Retinal pigment epithelial cell (primary cell): ENCODE results near the gene CNOT6.
A peak's percentile ranks its signal among the peaks of the same experiment; 100 is the strongest.
"Not testable (repeated sequence)": the region's sequence is repeated elsewhere in the genome, so short reads cannot be mapped to it uniquely, and the experiment has no call there.

Source experiments
- DNase-seq: peaks from one replicate; pipeline ENCODE4 v3.0.0-alpha.2; 2010; ENCODE audit warnings: low read depth
- H3K4me3 ChIP-seq: 2 replicates; pipeline ENCODE4 v1.5.1; 2011; ENCODE audit warnings: mild to moderate bottlenecking, low read length, control low read depth, moderate library complexity
- TF ChIP-seq, protein P1 (sequence below): conservative IDR thresholded peaks from 2 replicates; pipeline ENCODE4 v1.5.1; 2011; ENCODE audit warnings: low read depth, low read length, control low read depth, inconsistent platforms

The CNOT6 gene

DNA sequence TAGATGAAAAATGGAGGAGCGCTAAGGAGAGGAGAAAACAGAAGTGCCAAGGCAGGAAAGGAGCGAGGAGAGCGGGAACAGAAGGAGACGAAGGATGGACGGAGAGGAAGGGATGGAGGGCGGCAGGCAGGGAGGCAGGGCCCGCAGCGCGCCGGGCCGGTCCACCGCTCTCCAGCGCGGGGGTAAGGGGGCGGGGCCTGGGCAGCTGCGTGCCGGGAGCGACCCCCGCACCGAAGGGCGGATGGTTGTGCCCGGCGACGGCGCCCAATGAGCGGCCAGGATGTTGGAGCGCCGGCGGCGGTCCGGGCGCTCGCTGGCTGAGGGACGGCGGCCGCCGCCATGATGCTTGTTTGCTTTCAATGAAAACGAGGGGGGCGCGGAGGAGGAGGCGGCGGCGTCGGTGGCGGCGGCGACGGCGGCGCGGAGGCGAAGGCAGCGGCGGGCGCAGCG, at the start of gene CNOT6:
Gene CNOT6, plus strand, starts transcription at position 320 of the 450 bp plus-strand sequence. CDS start 34,898 bp downstream, outside the sequence.
- peak within 1 kb of the TSS; percentile 82 for H3K4me3 ChIP-seq
- peak; percentile 76 for DNase-seq
- TF ChIP-seq, protein P1, sequence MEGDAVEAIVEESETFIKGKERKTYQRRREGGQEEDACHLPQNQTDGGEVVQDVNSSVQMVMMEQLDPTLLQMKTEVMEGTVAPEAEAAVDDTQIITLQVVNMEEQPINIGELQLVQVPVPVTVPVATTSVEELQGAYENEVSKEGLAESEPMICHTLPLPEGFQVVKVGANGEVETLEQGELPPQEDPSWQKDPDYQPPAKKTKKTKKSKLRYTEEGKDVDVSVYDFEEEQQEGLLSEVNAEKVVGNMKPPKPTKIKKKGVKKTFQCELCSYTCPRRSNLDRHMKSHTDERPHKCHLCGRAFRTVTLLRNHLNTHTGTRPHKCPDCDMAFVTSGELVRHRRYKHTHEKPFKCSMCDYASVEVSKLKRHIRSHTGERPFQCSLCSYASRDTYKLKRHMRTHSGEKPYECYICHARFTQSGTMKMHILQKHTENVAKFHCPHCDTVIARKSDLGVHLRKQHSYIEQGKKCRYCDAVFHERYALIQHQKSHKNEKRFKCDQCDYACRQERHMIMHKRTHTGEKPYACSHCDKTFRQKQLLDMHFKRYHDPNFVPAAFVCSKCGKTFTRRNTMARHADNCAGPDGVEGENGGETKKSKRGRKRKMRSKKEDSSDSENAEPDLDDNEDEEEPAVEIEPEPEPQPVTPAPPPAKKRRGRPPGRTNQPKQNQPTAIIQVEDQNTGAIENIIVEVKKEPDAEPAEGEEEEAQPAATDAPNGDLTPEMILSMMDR, result no peak

DNA sequence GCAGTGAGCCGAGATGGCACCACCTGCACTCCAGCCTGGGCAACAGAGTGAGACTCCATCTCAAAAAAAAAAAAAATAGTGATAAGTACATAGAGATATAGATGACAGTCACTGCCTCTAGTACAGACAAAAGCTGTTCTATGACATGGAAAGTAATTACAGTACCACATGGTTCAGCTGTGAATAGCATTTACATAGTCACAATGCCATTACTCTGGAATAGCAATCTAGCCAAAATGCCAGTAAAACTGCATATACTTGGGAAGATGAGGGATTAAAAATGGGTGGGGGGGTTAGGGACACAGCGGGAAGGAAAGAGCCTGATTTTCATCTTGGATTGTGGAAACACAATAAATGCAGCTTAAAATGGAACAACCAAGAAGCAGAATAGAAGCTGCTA, 39.4 kb upstream of the CNOT6 start:
- TF ChIP-seq, protein P1, result no peak

DNA sequence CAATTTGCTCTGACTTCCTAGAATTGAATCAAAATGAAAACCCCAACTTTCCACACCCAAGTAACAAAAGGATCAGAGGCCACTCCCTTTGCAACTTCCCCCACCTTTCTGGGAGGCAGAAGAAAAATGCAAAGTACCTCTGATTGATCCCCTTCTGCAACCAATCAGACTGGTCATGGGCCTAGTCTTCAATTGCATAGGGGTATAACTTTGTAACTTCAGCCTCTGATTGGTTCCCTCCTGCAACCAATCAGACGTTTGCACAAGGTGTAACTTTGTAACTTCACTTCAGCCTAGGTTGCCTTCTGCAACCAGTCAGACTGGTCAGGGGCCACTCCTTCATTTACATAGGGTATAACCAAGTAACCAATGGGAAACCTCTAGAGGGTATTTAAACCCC, 38.3 kb upstream of the CNOT6 start:
- H3K4me3 ChIP-seq, result no peak overlapping the region
- no peak for DNase-seq
- TF ChIP-seq, protein P1, result no peak

More for the DNA sequence above, 39.4 kb upstream of the CNOT6 start:
- no peak for DNase-seq
- H3K4me3 ChIP-seq, result no peak overlapping the region

DNA sequence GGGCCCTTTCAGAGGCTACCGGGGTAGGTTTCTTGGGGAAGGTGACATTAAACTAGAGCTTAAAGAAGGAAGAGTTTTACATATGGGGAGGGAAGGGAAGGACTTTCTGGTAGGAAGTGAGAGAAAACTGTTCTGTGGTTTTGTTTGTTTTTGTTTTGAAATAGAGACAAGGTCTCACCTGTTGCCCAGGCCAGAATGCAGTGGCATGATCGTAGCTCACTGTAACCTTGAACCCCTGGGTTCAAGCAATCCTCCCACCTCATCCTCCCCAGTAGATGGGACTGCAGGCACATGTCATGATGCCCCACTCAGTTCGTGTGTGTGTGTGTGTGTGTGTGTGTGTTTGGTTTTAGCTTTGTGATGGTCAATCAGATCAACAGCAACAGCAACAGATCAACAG, 37.4 kb upstream of the CNOT6 start:
- no peak for DNase-seq
- TF ChIP-seq, protein P1, result no peak

DNA sequence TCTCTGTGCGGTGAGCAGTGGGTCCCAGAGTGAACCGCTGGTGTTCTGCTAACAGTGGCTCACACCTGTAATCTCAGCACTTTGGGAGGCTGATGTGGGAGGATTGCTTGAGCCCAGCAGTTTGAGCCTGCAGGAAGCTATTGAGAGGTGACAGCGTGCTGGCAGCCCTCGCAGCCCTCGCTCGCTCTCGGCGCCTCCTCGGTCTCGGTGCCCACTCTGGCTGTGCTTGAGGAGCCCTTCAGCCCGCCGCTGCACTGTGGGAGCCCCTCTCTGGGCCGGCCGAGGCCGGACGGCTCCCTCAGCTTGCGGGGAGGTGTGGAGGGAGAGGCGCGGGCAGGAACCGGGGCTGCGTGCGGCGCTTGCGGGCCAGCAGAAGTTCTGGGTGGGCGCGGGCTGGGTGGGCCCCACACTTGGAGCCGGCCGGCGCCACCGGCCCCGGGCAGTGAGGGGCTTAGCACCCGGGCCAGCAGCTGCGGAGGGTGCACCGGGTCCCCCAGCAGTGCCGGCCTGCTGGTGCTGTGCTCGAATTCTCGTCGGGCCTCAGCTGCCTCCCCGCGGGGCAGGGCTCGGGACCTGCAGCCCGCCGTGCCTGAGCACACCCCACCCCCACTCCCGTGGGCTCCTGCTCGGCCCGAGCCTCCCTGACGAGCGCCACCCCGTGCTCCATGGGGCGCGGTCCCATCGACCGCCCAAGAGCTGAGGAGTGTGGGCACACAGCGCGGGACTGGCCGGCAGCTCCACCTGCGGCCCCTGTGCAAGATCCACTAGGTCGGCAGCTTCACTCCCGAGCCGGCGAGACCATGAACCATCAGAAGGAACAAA, 35.1 kb upstream of the CNOT6 start:
- DNase-seq, H3K4me3 ChIP-seq: not testable (repeated sequence)

More for the DNA sequence above, 37.4 kb upstream of the CNOT6 start:
- no peak overlapping the region for H3K4me3 ChIP-seq

DNA sequence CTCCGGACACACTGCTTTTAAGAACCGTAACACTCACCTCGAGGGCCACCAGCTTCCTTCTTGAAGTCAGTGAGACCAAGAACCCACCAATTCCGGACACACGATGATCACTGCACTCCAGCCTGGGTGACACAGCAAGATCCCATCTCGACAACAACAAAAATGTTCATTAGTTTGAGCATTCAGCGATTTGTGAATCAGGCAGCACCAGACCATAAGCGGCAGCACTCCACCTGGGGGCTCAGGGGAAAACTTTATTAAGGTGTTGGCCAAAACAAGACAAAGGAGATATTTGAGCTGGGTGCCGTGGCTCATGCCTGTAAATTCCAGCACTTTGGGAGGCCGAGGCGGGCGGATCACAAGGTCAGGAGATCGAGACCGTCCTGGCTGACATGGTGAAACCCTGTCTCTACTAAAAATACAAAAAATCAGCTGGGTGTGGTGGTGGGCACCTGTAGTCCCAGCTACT, 34.5 kb upstream of the CNOT6 start:
- H3K4me3 ChIP-seq, DNase-seq: not testable (repeated sequence)

DNA sequence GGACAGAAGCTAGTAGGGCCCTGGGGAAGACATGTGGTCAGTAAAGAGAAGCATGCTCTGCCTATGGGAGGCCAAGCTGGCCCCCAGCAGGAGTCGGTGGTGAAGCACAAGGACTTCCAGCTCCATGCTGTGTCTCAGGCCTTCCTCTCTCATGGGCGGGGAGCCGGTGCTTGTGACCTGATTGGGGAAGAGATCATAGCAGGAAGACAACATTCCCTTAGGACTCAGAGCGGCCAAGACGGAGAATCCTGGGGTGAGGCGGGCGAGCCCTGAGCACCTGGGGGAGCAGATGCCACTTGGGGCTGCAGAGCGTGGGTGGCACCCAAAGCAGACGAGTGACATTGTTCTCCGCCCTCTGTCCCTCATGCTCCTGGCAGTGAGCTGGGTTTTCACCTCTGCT, 33.3 kb upstream of the CNOT6 start:
- TF ChIP-seq, protein P1, result no peak
- no peak overlapping the region for H3K4me3 ChIP-seq
- DNase-seq, result no peak

DNA sequence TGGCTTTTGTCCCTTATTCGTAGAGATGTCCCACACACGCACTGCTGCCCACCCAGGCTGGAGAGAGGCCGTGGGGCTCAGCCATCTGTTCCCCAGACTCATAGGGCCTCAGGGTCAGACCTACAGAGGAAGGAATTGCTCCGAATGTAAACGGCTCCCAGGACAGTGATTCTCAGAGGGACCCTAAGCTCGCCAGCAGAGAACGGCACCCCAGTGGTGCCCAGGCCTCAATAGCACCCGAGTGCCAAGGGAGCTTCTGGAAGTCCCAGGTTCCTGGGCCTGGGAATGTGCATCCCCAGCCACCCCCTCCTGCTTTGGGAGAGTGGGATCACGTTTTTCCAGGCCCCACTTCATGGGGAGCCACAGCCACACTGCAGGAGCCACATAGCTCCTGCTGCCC, 32.9 kb upstream of the CNOT6 start:
- no peak overlapping the region for H3K4me3 ChIP-seq
- TF ChIP-seq, protein P1, result no peak
- DNase-seq, result no peak
